Upper lobe of left lung (tissue), 4 donors: ENCODE results near the gene MED12.

Source experiments
- EP300 ChIP-seq, 4 donors: sonication (generic); formaldehyde crosslinking; IDR thresholded peaks; one replicate each; pipeline ENCODE4 v1.5.1; 2017; ENCODE audit warnings: antibody characterized with exemption in 4 of 4, control low read depth in 2 of 4
- TF ChIP-seq, protein P1 (sequence below), 6 experiments: fragments of 450-650 bp in 4 of 6; fragments of 200-600 bp in 2 of 6; sonication (generic) in 2 of 6; IDR thresholded peaks; one replicate each; pipeline ENCODE4 v1.5.1; 2016 to 2019; ENCODE audit warnings: antibody characterized with exemption in 6 of 6

GRCh38 chrX:71151366-71151765 lies 33.0 kb downstream of the MED12 start:
- TF ChIP-seq, protein P1, sequence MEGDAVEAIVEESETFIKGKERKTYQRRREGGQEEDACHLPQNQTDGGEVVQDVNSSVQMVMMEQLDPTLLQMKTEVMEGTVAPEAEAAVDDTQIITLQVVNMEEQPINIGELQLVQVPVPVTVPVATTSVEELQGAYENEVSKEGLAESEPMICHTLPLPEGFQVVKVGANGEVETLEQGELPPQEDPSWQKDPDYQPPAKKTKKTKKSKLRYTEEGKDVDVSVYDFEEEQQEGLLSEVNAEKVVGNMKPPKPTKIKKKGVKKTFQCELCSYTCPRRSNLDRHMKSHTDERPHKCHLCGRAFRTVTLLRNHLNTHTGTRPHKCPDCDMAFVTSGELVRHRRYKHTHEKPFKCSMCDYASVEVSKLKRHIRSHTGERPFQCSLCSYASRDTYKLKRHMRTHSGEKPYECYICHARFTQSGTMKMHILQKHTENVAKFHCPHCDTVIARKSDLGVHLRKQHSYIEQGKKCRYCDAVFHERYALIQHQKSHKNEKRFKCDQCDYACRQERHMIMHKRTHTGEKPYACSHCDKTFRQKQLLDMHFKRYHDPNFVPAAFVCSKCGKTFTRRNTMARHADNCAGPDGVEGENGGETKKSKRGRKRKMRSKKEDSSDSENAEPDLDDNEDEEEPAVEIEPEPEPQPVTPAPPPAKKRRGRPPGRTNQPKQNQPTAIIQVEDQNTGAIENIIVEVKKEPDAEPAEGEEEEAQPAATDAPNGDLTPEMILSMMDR (IDR thresholded peaks at IDR 0.05): no peak
- no peak for TF ChIP-seq EP300 (IDR thresholded peaks at IDR 0.05)
